OCI-LY3 (cell line): Measurements from ENCODE around the gene FBXL14.

Experiments
- CTCF ChIP-seq: fragments of 200-600, 300-600 bp; sonication (generic); IDR thresholded peaks from 2 replicates; pipeline ENCODE4 v1.5.1; 2014; ENCODE audit warnings: antibody characterized with exemption, low read length, low read depth
- EZH2phosphoT487 ChIP-seq: fragments of 200-600 bp; shearing (Covaris generic); IDR thresholded peaks from 2 replicates; pipeline ENCODE4 v1.6.1; 2018; ENCODE audit warnings: antibody characterized with exemption, mixed run types, low read depth

DNA sequence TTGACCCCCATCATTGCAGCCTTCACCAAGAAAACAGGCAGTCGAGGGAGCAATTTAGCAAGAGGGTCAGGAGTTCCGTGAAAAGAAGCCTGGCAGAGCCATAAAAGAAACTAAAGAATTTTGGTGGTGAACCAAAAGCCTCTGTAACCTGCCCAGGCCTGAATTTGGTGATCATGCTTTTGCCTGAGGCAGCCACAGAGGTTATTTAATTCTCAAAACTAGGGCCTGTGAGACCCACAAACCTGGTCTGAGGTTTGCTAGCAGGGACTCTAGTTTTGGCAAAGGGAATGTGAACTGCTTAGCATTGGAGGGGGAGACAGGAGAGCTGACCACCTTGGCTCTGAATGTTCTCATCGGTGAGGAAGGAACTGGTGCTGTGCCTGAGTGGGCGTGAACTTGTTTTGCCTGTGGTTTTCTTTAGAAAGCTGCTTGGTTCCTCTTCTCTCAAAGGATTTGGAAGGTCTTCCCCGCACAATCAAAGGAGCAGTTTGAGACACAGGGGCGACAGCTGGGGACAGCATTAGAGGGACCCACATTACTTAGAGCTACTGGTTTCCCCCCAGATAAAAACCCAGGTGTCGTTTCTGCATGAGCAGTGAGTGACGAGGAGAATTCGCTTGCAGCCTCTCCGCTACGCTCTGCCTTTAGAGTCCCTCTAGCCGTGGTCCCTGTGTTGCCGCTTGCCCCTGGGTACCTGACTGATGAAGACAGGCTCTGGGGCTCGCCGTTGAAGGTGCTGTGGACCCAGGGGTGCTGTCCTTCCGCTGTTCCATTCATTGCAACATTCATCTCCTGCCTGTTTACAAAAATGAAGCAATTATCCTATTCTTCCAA is 22.1 kb upstream of the FBXL14 start:
- TF ChIP-seq CTCF (no peak), EZH2phosphoT487 (no peak)
